ENCODE measurements around the gene CD74. TPM values are rescaled to one million over a fixed set of nuclear protein-coding genes. Genes with fewer than 3 reads are reported as not detected.

CD74 gene
- total RNA-seq, 4 donors from 2014 or later: 123 to 291 (median 160) TPM

DNA sequence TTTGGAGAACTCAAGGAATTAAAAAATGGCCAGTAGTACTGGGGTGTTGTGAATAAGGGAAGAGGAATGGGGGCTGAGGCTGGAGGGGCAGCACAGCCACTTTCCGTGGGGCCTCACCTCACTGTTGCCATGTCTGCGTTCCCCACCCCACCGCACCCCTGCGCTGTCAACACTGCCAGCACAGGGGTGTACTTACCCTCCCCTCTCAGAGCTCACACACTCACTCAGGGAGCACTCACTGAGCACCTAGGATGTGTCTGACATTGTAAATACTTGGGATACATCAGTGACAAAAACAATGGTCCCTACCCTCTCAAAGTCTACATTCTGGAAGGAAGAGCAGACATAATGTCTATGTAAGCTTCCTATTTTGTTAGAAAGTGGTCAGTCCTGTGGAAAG lies 40.2 kb upstream of the CD74 start:
- no peak overlapping the region for H3K27ac ChIP-seq
- H3K4me1 ChIP-seq: peaks cover 9 to 10% of the 10 kb centered on the region in 2 donors
- TF ChIP-seq CTCF (IDR thresholded peaks at IDR 0.05 in 4 of 5, conservative IDR thresholded peaks at IDR 0.05 in 1 of 5): no peak
- TF ChIP-seq POLR2A (IDR thresholded peaks at IDR 0.05): no peak
- no peaks in the 10 kb centered on the region for H3K9me3 ChIP-seq
- H3K4me3 ChIP-seq: no peak overlapping the region
- peaks cover 0 to 1% of the 10 kb centered on the region in 2 donors for H3K36me3 ChIP-seq
- ATAC-seq (no peak), DNase-seq (no peak)
- intact Hi-C loops (cut with DNase I; ENCODE audit: low total_unique reads): loop anchor here (10.0 kb wide), 1 partner anchor 252 kb away; the partner anchor contains the start of gene RBM22
- no peaks in the 10 kb centered on the region for H3K27me3 ChIP-seq
- in situ Hi-C loops (cut with MboI; ENCODE audit: low sequenced_read_pairs in 4 of 4): loop anchor here in 3 of 4 donors (5.0 to 25.0 kb wide), 2 partner anchors 89 to 259 kb away; partner anchors contain the start of gene RBM22 (in 2 of the 3)

DNA sequence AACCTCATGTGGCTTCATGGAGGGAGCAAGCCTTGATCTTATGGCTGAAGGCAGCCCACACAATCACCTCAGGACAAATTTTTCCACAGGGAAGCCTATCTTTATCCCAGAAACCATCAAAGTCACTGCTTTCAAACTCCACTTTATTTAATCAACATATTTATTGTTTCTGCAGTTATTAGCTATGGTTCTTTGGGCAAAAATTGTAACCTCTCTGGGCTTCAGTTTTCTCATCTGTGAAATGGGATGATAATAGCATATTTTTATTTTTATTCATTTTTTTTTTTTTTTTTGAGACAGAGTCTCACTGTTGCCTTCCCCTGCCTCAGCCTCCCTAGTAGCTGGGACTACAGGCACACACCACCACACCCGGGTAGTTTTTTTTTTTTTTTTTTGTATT lies 38.9 kb upstream of the CD74 start:
- H3K27me3 ChIP-seq: no peaks in the 10 kb centered on the region
- in situ Hi-C loops (cut with MboI; ENCODE audit: low sequenced_read_pairs in 4 of 4): loop anchor here in 3 of 4 donors (5.0 to 25.0 kb wide), 2 partner anchors 91 to 261 kb away; partner anchors contain the start of gene RBM22 (in 2 of the 3)
- no peak for ATAC-seq
- no peaks in the 10 kb centered on the region for H3K9me3 ChIP-seq
- peaks cover 13 to 17% of the 10 kb centered on the region in 2 donors for H3K4me1 ChIP-seq
- no peak for DNase-seq
- peaks cover 0 to 14% of the 10 kb centered on the region in 2 donors for H3K36me3 ChIP-seq
- TF ChIP-seq CTCF (IDR thresholded peaks at IDR 0.05 in 4 of 5, conservative IDR thresholded peaks at IDR 0.05 in 1 of 5) (no peak), POLR2A (IDR thresholded peaks at IDR 0.05) (no peak)
- intact Hi-C loops (cut with DNase I; ENCODE audit: low total_unique reads): loop anchor here (10.0 kb wide), 1 partner anchor 253 kb away; the partner anchor contains the start of gene RBM22
- H3K27ac ChIP-seq: no peak overlapping the region
- no peak overlapping the region for H3K4me3 ChIP-seq

DNA sequence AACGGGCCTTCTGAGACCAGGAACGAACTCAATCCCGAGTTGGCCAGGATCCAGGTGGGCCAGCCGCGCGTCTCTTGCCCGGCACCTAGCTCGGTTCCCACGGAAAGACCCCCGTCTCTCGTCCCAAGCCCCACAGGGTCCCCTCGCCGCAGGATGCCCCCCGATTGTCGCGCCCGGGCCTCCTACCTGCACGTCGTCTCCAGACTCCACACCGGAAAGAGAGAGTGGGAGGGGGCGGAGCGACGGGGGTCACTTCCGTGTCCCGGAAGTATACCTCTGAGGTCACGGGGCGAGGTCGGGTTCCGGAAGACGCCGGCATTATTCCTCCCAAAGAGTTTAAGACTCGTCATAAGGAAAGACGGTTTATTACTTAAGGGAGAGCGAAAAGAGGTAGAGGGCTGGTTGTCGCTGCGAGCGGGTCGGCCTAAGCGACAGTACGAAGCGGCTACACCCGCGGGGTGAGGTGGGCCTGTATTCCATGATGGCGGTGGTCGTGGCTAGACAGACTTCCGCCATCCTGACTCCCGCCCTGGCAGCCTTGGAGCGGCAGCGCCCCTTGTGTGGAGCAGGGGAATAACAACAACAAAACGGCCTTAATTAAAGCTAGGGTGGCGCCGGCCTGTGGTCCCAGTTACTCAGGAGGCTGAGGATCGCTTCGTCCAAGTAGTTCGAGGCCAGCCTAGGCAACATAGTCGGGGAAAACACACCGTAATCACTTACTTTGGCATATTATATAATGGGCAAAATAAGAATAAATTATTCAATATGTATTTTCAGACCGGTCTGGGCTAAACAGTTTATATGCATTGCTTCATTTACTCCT lies 37.0 kb upstream of the CD74 start, which contains the start of gene RPS14:
RPS14 (minus strand) TSS at position 223 of the 823 bp plus-strand sequence. CDS start 2,006 bp downstream, outside the sequence.
- Histone ChIP-seq H3K9me3 (no peaks in the 10 kb centered on the region), H3K27ac (peak within 1 kb of the TSS; percentile 92 to 95 (median 94)), H3K4me1 (peaks cover 13 to 17% of the 10 kb centered on the region in 2 donors), H3K36me3 (peaks cover 0 to 33% of the 10 kb centered on the region in 2 donors), H3K4me3 (peak within 1 kb of the TSS; percentile 70 to 97 (median 86)), H3K27me3 (no peaks in the 10 kb centered on the region)
- ATAC-seq: peak; percentile 97
- in situ Hi-C loops (cut with MboI; ENCODE audit: low sequenced_read_pairs in 4 of 4) (loop anchor here in 3 of 4 donors (5.0 to 25.0 kb wide), 2 partner anchors 93 to 263 kb away; partner anchors contain the start of gene RBM22 (in 2 of the 3)), intact Hi-C loops (cut with DNase I; ENCODE audit: low total_unique reads) (loop anchor here (10.0 kb wide), 2 partner anchors 225 to 255 kb away; partner anchors contain the start of gene RBM22)
- peak; percentile 89 to 92 for DNase-seq
- TF ChIP-seq CTCF (IDR thresholded peaks at IDR 0.05 in 4 of 5, conservative IDR thresholded peaks at IDR 0.05 in 1 of 5) (peak; percentile 85 to 96 (median 93)), POLR2A (IDR thresholded peaks at IDR 0.05) (peak; percentile 83 to 88)

DNA sequence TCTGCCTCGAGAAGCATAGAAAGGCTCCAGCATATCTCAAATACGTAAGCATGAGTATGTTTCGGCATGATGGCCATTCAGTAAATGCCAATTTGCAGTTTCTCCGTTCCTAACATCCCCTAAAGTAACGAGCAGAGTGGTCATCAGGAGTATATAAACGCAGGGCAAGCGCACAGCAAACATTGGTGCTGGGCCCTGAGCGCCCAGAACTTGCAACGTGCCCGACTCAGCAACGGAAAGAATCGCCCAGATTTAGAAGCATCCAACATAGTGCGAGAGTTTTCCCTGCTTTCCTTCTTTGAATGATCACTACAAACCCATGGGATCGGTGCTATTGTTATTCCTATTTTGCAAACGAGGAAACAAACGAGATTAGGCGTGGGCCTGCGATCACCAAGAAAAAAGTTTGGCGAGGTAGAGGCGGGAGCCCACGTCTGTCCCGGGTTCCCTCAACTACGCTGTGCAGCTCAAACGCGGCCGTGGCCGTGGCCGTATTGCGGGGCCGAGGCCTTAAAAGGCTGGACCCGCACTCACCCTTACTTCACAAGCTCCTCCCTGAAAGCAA lies 36.3 kb upstream of the CD74 start:
- peak overlapping the region; percentile 70 to 97 (median 86) for H3K4me3 ChIP-seq
- no peaks in the 10 kb centered on the region for H3K9me3 ChIP-seq
- peaks cover 13 to 17% of the 10 kb centered on the region in 2 donors for H3K4me1 ChIP-seq
- H3K27ac ChIP-seq: peak overlapping the region; percentile 92 to 95 (median 94)
- DNase-seq (no peak), ATAC-seq (peak; percentile 75 to 78)
- H3K27me3 ChIP-seq: no peaks in the 10 kb centered on the region
- H3K36me3 ChIP-seq: peaks cover 0 to 40% of the 10 kb centered on the region in 2 donors
- in situ Hi-C loops (cut with MboI; ENCODE audit: low sequenced_read_pairs in 4 of 4): no loop called here
- intact Hi-C loops (cut with DNase I; ENCODE audit: low total_unique reads): loop anchor here (10.0 kb wide), 1 partner anchor 226 kb away; no protein-coding TSS in a partner anchor
- TF ChIP-seq CTCF (IDR thresholded peaks at IDR 0.05 in 4 of 5, conservative IDR thresholded peaks at IDR 0.05 in 1 of 5): no peak
- TF ChIP-seq POLR2A (IDR thresholded peaks at IDR 0.05): no peak

All from gastrocnemius medialis (tissue), 4 donors.